ENCODE results near the gene NXN. TPM values are rescaled to one million over a fixed set of nuclear protein-coding genes. Genes with fewer than 3 reads are reported as not detected.

NXN gene
- total RNA-seq, 6 experiments from 2014 or later, result 2.7 to 9.5 (median 8.0) TPM

DNA sequence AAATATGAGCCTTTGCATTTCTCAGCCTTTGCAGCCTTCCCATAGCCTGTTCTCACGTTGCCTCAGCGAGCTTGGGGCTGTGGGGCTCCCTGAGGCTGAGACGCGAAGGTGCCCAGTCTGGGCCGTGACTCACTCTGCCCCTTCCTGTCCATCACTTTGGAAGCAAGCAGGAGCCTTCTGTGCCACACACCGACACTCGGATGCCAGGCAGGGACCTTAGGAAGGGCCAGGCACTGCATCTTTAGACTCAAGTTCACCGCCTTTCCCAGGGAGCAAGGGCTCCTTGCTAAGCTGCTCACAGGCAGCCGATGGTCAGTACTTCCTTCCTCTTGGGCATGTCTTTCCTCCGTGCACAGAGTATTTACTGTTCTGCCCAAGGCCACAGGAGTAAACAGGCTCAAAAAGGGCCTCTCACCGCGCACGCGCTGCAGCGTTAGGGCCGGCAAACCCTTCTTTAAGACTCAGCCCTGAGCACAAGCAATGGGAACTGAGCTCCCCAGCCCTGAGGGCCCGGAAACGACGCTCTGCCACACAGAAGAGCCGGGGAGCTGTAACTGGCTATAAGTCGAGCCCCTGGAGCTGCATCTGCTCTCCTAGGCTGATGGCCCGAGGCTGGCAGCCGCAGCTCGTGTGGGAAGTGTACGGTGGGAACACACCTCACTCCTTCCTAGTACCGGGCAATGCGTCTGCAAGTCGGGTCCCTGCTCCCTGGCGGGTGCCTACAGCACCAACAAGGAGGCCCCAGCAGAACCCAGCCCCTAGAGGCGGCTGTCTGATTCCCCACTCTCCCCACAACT lies 24.6 kb upstream of the NXN start:
- peak; percentile 18 to 58 (median 30) for ATAC-seq
- Histone ChIP-seq H3K9me3 (no peaks in the 10 kb centered on the region), H3K4me1 (peaks cover 0 to 30% (median 12%) of the 10 kb centered on the region in 4 donors), H3K27ac (no peak overlapping the region), H3K4me3 (no peak overlapping the region), H3K36me3 (peaks cover 0 to 17% (median 8%) of the 10 kb centered on the region in 4 donors), H3K27me3 (no peaks in the 10 kb centered on the region)
- TF ChIP-seq, protein P1, sequence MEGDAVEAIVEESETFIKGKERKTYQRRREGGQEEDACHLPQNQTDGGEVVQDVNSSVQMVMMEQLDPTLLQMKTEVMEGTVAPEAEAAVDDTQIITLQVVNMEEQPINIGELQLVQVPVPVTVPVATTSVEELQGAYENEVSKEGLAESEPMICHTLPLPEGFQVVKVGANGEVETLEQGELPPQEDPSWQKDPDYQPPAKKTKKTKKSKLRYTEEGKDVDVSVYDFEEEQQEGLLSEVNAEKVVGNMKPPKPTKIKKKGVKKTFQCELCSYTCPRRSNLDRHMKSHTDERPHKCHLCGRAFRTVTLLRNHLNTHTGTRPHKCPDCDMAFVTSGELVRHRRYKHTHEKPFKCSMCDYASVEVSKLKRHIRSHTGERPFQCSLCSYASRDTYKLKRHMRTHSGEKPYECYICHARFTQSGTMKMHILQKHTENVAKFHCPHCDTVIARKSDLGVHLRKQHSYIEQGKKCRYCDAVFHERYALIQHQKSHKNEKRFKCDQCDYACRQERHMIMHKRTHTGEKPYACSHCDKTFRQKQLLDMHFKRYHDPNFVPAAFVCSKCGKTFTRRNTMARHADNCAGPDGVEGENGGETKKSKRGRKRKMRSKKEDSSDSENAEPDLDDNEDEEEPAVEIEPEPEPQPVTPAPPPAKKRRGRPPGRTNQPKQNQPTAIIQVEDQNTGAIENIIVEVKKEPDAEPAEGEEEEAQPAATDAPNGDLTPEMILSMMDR (IDR thresholded peaks at IDR 0.05), result no peak
- TF ChIP-seq POLR2A (IDR thresholded peaks at IDR 0.05), result no peak
- DNase-seq, result no peak
- 60% methylated on average over 2 of the region's 30 CpGs for WGBS (ENCODE audit: insufficient coverage, low coverage, low lambda C conversion rate, missing lambda C conversion rate)
- intact Hi-C loops (cut with DNase I), result no loop called here

DNA sequence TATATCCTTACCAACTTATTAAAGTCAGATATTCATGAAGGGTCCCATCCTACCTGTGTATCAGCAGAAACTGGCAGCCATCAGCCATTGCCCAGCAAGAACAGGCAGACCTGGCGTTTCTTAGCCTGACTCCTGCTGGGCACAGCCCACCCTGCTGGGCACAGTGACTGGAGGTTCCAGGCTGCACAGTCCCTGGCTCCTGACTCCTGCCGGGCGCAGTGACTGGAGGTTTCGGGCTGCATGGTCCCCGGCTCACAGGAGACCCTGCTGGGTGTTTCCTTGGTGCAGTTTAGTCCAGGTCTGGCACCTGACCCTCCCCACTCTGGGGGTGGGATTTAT lies 24.0 kb upstream of the NXN start:
- H3K4me3 ChIP-seq, result no peak overlapping the region
- DNase-seq (no peak), ATAC-seq (no peak)
- peaks cover 0 to 30% (median 12%) of the 10 kb centered on the region in 4 donors for H3K4me1 ChIP-seq
- no peak overlapping the region for H3K27ac ChIP-seq
- H3K27me3 ChIP-seq, result no peaks in the 10 kb centered on the region
- TF ChIP-seq, protein P1 (IDR thresholded peaks at IDR 0.05), result no peak
- TF ChIP-seq POLR2A (IDR thresholded peaks at IDR 0.05), result no peak
- H3K36me3 ChIP-seq, result peaks cover 0 to 17% (median 8%) of the 10 kb centered on the region in 4 donors
- no peaks in the 10 kb centered on the region for H3K9me3 ChIP-seq
- no CpG with 5 or more reads among the region's 5 CpGs for WGBS (ENCODE audit: insufficient coverage, low coverage, low lambda C conversion rate, missing lambda C conversion rate)
- intact Hi-C loops (cut with DNase I), result no loop called here

DNA sequence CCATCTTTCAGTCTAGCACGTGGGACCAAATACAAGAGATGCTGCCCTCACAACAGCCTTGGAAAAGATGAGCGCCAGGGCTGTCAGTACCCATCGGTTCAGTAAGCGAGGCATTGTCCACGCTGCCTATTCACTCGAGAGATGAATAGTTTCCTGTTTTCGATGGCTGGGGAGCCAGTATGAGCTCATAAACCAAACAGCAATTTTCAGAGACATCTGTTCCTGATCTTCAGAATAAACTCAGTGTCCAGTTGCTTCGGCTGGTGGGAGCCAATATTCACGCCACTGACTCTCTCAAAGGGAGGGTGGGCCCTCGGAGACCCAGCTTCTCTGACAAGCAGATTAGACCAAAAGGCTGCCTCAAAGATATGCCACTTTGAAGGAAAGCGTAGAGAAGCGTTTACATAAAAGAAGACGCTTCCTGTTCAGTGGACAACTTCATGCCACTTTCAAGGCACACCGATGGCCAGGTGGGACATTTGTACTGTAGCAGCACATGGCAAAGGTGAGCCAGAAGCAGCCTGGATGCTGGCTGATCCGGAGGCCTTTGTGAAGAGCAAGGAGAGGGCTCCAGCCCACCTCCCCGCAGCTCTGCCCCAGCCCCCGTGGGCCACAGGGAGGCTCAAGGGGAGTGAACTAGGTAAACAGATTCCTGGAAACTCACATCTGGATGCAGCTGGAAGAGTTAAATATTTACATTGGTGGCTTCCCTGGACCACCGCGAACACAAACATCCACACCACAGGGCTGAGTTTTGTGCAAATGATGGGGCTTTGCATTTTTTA lies 23.4 kb upstream of the NXN start:
- Histone ChIP-seq H3K27ac (peak overlapping the region in 1 of 3 donors; percentile 15), H3K4me1 (peaks cover 0 to 37% (median 15%) of the 10 kb centered on the region in 4 donors), H3K36me3 (peaks cover 0 to 17% (median 8%) of the 10 kb centered on the region in 4 donors), H3K4me3 (no peak overlapping the region), H3K27me3 (no peaks in the 10 kb centered on the region), H3K9me3 (no peaks in the 10 kb centered on the region)
- DNase-seq (no peak), ATAC-seq (no peak)
- intact Hi-C loops (cut with DNase I), result no loop called here
- 64% methylated on average over 13 of the region's 19 CpGs for WGBS (ENCODE audit: insufficient coverage, low coverage, low lambda C conversion rate, missing lambda C conversion rate)
- TF ChIP-seq POLR2A (IDR thresholded peaks at IDR 0.05), result no peak
- TF ChIP-seq, protein P1 (IDR thresholded peaks at IDR 0.05), result no peak

DNA sequence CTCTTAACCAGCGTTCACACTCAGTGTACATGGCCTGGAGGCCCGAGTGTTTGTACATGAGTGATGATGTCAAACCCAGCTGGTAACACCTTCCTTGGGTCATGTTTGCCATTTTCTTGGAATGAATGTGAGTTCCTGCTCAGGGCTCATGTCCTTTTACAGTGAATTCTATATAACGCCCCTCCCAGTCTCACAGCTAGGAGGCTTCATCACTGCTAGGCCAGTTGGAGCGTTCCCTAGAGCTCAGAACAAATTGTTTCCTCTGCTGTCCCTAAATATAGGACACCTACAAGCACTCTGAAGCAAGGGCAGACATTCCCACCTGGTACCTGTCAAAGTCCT lies 22.8 kb upstream of the NXN start:
- no peak for ATAC-seq
- Histone ChIP-seq H3K4me3 (no peak overlapping the region), H3K9me3 (no peaks in the 10 kb centered on the region), H3K27me3 (no peaks in the 10 kb centered on the region), H3K27ac (peak overlapping the region in 1 of 3 donors; percentile 15), H3K4me1 (peaks cover 0 to 42% (median 18%) of the 10 kb centered on the region in 4 donors), H3K36me3 (peaks cover 0 to 17% (median 8%) of the 10 kb centered on the region in 4 donors)
- intact Hi-C loops (cut with DNase I), result no loop called here
- WGBS (ENCODE audit: insufficient coverage, low coverage, low lambda C conversion rate, missing lambda C conversion rate), result 94% methylated on average over 2 of the region's 4 CpGs
- no peak for TF ChIP-seq POLR2A (IDR thresholded peaks at IDR 0.05)
- TF ChIP-seq, protein P1 (IDR thresholded peaks at IDR 0.05), result no peak
- no peak for DNase-seq
